ENCODE data around the gene RINL. TPM values are rescaled to one million over a fixed set of nuclear protein-coding genes. Genes with fewer than 3 reads are reported as not detected.

The RINL gene
- total RNA-seq, 2 donors from 2014 or later: 4.7 to 5.5 TPM

DNA sequence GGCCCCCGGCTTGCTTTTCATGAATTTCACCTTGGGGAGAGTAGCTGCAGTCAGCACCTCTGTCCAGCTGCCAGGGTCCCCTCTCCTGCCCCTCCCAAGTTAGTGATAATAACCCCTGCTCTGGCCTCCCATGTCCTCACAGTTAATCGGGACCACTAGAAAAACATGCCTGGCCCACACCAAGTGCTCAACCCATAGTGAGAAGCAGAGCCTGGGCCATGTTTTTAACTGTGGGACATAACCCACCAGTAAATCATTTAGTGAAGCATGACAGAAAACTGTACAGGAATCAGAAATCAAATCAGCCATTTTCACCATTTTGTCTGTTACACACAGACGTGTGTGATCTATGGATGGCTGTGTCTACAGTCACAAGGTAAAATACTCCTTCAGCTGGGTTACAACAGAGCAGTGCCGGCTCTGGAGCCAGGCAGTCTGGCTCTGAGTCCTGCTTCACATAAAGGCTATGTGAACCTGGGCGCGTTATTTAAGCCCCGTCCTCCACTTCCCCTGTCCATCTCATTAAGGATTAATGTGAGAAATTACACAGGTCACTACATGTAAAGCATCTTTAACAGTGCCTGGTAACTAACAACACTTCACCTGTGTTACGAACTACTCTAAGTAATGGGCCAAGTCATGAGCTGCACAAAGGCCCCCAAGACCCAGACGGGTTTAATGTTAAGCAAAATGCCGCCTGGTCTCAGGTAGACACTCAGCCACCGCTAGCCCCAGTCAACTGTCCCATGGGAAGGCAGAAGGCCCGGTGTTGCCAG lies 38.9 kb downstream of the RINL start:
- peaks cover 73% of the 10 kb centered on the region for H3K36me3 ChIP-seq
- H3K27ac ChIP-seq: peak overlapping the region in 1 of 2 donors; percentile 12
- DNase-seq (ENCODE audit: low spot score) (no peak), ATAC-seq (ENCODE audit: insufficient number of reproducible peaks, low FRiP score, low read depth) (no peak)
- H3K4me3 ChIP-seq: no peak overlapping the region
- TF ChIP-seq, protein P1, sequence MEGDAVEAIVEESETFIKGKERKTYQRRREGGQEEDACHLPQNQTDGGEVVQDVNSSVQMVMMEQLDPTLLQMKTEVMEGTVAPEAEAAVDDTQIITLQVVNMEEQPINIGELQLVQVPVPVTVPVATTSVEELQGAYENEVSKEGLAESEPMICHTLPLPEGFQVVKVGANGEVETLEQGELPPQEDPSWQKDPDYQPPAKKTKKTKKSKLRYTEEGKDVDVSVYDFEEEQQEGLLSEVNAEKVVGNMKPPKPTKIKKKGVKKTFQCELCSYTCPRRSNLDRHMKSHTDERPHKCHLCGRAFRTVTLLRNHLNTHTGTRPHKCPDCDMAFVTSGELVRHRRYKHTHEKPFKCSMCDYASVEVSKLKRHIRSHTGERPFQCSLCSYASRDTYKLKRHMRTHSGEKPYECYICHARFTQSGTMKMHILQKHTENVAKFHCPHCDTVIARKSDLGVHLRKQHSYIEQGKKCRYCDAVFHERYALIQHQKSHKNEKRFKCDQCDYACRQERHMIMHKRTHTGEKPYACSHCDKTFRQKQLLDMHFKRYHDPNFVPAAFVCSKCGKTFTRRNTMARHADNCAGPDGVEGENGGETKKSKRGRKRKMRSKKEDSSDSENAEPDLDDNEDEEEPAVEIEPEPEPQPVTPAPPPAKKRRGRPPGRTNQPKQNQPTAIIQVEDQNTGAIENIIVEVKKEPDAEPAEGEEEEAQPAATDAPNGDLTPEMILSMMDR (IDR thresholded peaks at IDR 0.05): no peak
- H3K27me3 ChIP-seq (replicated peaks; ENCODE audit: insufficient read depth): no peaks in the 10 kb centered on the region
- peaks cover 3 to 33% of the 10 kb centered on the region in 2 donors for H3K4me1 ChIP-seq (ENCODE audit: control insufficient read depth in 1 of 2, low read depth in 2 of 2)
- H3K9me3 ChIP-seq: no peaks in the 10 kb centered on the region

DNA sequence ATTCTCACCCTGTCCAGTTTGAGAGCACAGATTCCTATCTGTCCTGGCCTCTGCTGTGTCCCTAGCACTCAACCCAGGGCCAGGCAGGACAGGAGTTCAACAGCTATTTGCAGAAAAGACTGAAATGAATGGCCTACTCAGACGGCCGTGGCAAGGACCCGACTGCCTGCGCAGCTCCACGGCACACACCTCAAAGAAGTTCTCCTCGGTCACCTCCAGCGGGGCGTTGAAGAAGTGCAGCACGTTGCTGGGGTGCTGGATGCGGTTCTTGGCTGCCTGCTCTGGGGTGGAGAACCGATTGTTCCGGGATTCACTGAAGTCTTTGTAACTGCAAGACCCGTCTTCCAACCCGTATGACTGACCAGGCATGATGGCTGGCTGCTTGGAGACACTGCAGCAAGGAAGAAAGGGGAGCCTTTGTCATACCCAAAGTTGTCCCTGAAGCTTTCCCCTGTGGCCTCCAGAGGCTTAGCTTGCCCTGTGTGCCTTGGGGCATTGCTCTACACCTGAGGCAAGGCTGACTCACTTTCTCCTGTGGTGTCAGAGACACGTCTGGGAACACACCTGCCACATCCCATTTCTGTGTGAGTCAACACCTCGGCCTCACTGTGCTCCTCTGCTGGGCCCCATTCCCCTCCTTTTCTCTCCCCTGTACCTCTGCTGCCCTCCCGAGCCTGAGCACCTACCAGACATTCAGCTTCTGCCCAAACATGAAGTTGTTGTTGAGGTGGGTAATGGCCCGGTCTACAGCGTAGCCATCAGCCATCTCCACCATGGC lies 39.7 kb downstream of the RINL start:
- no peaks in the 10 kb centered on the region for H3K27me3 ChIP-seq (replicated peaks; ENCODE audit: insufficient read depth)
- DNase-seq (ENCODE audit: low spot score): no peak
- peak overlapping the region in 1 of 2 donors; percentile 12 for H3K27ac ChIP-seq
- H3K9me3 ChIP-seq: no peaks in the 10 kb centered on the region
- H3K36me3 ChIP-seq: peaks cover 65% of the 10 kb centered on the region
- no peak for ATAC-seq (ENCODE audit: insufficient number of reproducible peaks, low FRiP score, low read depth)
- no peak overlapping the region for H3K4me3 ChIP-seq
- TF ChIP-seq, protein P1 (IDR thresholded peaks at IDR 0.05): no peak
- peaks cover 3 to 33% of the 10 kb centered on the region in 2 donors for H3K4me1 ChIP-seq (ENCODE audit: control insufficient read depth in 1 of 2, low read depth in 2 of 2)

DNA sequence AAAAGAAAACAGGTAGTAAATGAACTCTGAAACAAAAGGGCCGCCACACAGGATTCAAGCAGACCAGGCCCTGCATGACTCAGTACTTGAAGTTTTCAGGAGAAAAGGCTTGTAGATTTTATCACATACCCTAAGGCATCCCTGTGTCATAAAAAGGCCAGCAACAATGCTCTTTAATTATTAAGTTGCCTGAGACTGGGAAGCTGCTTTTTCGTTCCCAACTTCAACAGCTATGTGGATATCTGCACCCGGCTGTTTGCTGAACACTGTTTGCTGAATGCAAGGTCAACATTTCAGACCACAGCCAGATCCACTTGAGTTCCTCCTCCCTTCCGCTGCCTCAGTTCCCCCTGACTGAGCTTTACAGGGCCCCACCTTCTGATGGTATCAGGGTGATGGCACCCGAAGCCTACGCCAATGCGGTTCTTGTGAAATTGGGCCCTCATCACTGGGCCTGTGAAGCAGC lies 40.4 kb downstream of the RINL start:
- DNase-seq (ENCODE audit: low spot score): no peak
- Histone ChIP-seq H3K9me3 (no peaks in the 10 kb centered on the region), H3K27me3 (replicated peaks; ENCODE audit: insufficient read depth) (no peaks in the 10 kb centered on the region), H3K27ac (no peak overlapping the region), H3K36me3 (peaks cover 58% of the 10 kb centered on the region), H3K4me1 (ENCODE audit: control insufficient read depth in 1 of 2, low read depth in 2 of 2) (peaks cover 3 to 35% of the 10 kb centered on the region in 2 donors), H3K4me3 (no peak overlapping the region)
- ATAC-seq (ENCODE audit: insufficient number of reproducible peaks, low FRiP score, low read depth): no peak
- TF ChIP-seq, protein P1 (IDR thresholded peaks at IDR 0.05): no peak

DNA sequence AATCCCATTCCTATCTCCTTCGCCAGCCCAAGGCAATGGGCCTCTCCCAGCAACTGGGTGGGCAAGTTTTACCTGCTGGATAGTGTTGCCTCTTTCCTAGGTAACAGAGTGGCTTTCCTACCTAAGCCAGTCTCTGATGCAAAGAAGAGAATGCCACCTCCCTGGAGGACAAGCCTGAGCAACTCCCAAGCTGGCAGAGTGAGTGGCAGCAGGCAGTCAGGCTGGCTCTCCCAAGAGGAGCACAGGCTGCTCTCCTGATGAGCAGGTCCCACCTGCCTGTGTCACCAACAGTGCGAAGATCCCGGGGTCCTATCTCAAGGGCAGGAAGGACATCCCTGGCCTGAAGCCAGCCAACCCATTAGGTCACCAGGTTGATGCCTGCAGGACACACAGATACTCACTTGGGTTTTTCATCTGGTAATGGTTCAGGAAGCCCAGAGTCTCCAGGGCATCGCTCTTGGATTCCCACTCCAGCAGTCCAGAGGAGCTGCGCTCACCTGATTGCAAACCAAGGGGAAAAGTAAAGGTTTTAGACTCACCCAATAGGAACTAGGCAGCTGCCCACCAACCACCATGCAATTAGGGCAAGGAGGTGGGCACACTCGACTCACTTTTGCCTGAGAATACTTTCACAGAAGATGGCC lies 41.0 kb downstream of the RINL start:
- no peaks in the 10 kb centered on the region for H3K27me3 ChIP-seq (replicated peaks; ENCODE audit: insufficient read depth)
- no peak for ATAC-seq (ENCODE audit: insufficient number of reproducible peaks, low FRiP score, low read depth)
- DNase-seq (ENCODE audit: low spot score): no peak
- H3K9me3 ChIP-seq: no peaks in the 10 kb centered on the region
- TF ChIP-seq, protein P1 (IDR thresholded peaks at IDR 0.05): no peak
- H3K4me3 ChIP-seq: no peak overlapping the region
- peaks cover 3 to 41% of the 10 kb centered on the region in 2 donors for H3K4me1 ChIP-seq (ENCODE audit: control insufficient read depth in 1 of 2, low read depth in 2 of 2)
- peaks cover 52% of the 10 kb centered on the region for H3K36me3 ChIP-seq
- H3K27ac ChIP-seq: peak overlapping the region in 1 of 2 donors; percentile 18
